Inferior parietal cortex (tissue), 1 donor: ENCODE data around the gene CCDC92B.
"Not testable (repeated sequence)": the region's sequence is repeated elsewhere in the genome, so short reads cannot be mapped to it uniquely, and the experiment has no call there.

Experiments used
- DNase-seq: peaks from one replicate; pipeline ENCODE4 v3.0.0-alpha.2; 2016; ENCODE audit errors: extremely low spot score

CCDC92B gene

DNA sequence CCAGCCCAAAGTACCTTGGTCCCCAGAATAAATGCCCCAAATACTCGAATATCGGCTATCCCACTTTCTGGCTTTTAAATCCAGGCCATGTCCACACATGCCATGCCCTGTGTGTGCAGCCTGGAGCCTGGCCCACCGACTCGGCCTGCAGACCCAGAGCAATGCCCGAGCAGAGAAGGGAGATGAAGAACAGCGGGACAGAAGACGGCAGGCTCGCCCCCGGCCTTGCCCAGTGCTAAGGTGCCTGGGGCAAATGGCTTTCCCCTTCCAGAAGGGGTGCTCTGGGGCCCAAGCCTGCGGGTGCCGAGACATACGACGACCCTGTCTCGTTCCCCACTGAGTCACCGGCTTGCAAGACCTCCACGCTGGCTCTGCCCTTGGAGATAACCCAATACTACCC is 45.8 kb downstream of the CCDC92B start:
- DNase-seq, result no peak

DNA sequence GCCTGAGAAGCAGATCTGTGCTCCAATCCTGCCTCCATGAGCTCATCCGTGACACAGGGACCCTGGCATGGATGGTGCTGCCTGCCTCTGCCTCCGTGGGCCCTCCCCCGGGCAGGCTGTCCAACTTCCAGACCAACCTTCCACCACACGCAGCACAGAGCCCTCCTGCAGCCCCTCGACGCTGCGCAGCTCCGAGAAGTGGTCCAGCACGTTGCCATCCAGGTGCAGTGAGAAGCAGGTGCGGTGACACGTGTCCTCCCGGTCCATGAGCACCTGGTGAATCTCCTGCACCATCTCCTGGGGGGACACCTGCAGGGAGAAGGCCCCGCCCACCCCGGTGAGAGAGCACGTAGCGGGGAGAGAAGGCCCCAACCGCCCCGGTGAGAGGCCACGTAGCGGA is 46.3 kb downstream of the CCDC92B start:
- no peak for DNase-seq

DNA sequence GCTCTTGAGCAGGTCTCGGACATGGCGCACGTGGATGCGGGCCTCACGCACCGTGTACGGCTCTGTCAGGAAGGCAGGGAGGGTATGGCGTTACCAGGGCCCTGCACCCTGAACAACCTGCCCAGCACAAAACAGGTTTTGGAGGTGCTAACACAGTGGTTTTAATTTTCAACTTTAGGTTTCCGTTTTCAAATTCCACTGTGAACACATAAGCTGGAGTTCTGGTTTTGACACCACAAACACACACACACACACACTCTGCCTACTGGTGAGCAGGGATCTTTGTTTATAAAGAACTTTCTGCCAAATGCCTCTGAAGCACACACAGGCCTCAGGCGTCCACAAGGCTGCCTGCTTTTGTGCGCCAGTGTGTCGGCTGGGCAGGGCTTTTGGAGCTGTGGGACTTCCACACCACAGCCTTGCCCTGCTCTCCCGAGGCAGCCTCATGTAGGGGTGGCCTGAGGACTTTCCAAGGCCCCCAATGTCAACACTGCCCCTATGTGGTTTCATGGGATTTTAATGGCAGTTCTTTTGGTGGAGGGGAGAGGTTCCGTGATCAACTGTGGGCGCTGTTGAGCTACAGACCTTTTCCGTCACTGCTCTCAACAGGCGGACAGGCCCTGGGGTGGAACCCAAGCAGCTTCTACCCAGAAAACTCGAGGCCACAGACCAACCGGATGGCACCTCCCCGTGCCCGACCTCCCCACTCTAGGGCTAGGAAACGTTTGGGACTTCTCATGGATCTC is 47.3 kb downstream of the CCDC92B start:
- DNase-seq, result no peak

DNA sequence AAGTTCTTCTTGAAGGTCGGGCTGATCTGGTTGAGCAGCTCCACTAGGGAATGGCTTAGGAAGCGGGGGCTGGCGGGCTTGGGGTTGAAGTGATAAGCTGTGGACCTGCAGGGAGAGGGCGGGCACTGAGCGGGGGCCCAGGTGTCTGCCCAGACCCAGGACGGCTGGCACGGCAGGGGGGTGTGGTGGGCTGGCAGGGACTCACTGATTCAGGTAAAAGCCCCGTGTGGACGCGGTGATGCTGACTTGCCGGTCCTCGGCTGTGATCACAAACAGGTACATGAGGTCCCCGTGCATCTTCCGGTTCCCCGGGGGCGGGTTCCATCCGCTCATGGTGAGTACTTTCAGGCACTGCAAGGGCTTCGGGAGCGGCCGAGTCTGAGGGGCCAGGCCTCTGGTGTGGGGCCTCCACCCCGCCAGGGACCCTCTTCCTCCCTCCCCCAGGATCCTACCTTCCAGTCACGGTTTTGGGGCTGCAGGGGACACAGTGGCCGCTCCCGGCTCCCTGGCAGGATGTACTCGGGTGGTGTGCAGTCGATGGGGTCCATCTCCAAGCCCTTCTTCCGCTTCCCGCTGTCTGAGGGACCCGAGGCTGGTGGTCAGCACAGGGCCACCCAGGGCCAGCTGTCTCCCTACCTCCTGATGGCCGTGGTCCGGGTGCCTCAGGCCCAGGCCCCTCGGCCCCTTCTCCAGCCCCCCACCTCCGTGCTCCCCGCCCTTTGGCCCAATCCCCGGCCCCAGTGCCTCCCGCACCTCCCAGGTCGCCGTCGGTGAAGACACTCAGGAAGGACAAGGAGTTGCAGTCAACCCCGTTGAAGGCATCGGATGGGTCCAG is 48.1 kb downstream of the CCDC92B start:
- DNase-seq, result no peak

DNA sequence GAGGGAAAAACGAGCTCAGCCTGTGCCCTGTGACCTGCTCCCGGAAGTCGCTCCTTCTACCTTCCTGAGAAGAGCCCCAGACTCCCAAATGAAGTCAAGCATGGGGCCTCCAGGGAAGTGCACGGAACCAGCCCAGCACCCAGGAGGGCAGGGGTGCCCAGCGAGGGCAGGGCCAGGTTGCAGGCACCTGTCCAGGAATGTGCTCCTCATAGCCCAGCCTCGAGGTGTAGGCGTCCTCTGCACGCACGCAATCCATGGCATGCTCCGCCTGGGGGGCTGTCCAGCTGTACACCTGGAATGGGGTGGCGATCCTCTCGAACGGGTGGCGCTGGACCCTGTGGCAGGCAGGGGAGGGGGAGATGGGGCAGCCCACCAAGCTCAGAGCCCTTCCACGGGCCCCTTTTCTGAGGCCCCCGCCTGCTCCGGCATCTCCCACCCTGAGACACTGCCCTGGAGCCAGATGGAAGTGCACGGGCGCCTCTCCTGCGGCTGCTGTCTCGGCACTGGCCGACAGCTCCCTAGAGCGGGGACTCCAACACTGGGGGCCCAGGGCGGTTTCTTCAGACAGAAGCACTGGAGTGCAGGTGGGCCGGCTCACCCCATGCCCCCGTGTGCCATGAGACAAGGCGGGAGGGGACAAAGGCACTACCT is 48.8 kb downstream of the CCDC92B start:
- DNase-seq, result no peak

DNA sequence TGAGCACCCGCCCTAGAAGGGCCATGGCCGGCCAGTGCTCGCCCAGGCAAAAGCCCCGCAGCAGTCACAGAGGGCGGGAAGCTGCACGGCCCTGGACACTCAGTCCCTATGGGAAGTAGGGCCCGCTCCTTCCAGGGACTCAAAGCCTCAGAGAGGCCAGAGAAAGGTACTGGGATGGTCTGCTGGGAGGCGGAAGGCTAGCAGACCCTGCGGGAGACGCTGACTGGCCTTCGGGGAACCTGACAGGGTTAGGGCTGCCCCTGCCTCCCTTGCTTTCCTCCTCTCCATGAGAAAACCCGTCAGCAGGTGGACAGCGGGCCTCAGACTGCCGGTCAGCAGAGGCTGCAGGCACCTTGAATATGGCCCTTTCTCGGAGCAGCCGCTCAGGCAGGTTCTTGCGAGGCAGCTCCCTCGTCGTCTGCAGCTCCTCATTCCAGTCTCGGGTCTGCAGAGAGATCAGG is 49.4 kb downstream of the CCDC92B start:
- DNase-seq, result no peak

DNA sequence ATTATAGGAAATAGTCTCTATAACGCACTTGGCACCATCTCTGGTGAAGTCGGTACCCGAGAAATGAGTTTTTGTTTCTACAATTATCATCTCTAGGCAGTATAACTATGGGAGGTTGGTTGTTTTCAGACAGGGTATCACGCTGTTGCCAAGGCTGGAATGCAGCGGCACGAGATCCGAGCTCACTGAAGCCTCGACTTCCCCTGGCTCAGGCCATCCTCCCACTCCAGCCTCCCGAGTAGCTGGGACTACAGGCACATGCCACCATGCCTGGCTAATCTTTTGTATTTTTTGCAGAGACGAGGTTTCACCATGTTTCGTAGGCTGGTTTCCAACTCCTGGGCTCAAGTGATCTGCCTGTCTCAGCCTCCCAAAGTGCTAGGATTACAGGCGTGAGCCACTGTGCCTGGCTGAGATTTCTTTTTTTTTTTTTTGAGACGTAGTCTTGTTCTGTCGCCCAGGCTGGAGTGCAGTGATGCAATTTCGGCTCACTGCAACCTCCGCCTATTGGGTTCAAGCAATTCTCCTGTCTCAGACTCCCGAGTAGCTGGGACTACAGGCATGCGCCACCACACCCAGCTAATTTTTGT is 50.1 kb downstream of the CCDC92B start:
- DNase-seq, result not testable (repeated sequence)

DNA sequence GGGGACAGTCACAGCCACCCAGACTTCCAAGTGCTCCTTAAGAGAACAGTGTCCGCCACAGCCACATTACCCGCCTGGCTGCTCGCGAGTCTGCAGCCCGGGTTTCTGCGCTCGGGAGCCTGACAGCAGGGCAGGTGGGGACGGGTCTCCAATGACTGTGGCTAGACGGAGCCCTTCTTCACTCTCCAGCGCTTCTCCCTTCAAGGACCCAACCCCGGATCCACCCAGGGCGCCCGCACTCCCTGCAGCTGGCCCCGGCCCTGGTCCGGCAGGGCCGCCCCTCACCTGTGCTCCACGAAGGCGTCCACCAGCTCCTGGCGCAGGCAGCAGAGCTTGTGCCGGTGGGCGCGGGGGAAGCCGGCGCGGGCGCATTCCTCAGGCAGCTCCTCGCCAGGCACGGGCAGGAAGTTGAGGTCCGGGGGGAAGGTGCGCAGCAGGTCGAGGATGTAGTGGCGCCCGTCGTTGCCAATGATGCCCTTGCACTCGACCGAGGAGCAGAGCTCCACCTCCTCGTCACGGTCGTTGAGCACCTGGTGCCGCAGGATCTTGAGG is 51.8 kb downstream of the CCDC92B start:
- DNase-seq, result no peak

DNA sequence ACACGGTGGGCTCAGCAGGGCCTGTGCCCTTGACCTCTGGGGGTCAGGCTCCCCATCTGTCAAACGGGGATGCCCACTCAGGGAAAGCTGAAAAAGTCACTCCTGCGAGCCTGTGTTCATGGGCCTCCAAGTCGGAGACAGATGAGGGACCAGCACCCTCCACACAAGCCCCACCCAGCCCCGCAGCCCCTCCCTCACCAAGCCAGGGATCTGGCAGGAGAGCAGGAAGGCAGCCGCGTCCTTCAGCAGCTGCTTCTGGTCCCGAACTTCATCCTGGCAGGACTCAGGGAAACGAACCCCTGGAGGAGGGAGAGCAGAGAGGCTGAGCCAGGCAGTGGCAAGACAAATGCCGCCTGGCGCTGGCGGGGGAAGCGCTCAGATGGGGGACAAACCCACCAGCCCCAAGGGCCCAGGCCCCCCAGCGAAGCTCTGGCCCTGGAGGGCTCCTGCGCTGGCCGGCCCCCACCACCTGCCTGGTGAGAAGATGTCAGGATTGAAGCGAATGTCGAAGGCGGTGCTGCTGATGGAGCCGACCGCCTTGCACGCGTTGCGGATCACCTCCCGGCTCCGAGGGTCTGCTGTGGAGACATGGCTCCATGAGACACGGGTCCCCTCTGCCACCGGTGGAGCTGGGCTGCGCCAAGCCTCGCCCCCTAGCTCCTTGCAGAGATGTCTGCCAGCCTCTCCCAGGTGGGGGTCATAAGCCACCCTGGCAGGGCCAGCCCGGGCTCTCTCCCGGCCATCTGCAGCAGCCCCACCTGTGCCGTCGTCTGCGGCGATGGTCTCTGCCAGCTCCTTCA is 53.3 kb downstream of the CCDC92B start:
- no peak for DNase-seq

DNA sequence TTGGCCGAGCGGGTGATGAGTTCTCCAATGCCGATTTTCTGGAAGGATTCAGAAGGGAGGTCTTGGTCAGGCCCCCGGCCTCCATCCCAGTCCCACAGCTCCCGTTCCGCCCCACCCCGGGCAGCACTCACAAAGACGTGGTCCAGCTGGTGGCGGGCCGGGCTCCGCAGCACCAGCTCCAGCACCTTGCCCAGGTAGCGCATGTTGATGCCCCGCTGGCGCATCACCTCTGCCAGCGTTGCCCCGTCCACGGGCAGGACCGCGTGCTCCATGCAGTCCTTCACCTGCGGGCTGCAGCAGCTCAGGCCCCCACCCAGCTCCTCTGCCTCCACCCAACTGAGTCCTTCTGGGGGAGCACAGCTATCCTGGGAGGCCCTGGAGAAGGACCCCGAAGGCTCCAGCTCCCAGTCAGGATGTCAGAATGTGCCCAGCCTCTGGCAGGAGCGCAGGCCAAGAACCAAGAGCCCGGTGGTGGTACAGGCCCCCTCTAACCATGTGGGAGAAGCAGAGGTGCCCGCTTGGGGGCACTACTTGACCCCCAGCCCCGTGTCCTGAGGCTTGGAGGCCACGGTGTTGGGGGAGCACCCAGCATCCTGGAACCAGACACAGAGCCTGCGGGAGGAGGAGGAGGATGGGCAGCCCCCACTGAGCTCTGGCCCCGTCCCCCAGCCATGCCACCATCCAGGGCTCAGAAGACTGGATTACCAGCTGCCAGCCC is 54.0 kb downstream of the CCDC92B start:
- no peak for DNase-seq

DNA sequence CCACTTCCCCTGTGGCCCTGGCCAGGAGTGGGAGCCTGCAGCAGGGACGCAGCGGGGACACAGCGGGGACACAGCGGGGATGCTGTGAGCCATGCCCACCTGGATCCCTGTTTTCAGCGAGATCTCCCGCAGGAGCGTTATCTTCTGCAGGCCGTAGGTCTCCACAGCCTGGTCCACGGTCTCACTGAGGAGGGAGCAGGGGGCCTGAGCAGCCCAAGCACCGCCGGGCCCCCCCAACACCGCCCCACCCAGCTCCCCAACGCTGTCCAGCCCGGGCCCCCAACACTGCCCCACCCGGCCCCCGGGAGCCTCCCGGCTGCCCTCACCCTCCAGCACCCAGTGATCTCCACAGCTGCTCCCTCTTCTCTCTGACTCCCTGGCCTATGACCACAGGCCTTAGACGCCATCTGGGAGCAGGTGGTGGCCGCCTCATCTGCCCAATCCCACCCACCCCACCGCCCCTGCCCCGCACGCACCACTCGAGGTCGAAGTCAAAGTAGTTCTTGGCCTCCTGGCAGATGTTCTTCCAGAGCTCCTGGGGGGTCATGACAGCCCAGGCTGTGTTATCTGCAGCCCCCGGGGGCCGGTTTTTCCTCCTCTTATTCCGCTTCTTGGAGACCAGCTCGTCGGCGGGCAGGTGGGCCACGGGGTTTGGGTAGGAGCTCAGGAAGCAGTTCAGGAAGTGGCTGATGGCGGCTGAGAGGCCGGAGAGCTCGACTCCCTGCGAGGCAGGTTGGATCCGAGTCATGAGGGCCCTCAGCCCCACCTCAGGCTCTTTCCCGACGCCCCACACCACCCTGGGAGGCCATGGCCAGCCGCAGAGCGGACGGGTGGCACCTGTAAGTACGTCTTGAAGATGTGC is 54.8 kb downstream of the CCDC92B start:
- DNase-seq, result no peak

DNA sequence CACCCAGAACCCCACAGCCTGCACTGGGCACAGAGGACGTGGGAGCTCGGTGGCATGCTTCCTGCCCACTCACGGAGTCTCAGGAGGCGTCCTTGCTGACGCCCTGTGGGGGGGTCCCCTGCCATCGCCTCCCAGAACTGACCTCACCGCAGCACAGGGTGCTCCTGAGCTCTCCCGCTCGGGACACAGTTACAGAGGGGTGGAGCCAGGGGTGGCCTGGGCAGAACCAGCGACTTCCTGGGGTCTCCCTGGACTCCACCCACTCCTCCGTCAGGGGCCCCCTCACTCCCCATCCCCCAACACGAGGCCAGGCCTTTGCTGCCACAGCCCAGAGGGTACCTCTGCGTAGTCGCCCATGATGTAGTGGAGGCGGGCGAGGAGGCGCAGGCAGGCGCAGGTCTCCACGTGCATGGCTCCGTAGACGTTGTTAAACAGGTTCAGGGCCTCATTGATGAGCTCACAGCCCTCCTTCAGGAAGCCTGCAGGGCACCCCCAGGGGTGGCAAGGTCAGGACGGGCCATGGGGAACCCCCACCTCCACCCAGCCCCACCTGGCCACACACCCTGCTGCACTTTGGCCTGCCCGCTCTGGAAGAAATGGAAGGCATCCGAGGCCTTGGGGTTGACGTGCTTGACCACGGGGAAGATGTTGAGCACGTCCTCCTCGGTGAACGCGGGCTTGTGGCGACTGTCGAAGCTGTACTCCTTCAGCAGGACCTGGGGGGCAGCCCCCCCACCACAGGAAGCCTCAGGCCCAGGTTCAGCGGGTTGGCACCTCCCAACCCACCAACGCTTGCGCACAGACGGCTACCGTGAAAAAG is 55.7 kb downstream of the CCDC92B start:
- DNase-seq, result no peak

DNA sequence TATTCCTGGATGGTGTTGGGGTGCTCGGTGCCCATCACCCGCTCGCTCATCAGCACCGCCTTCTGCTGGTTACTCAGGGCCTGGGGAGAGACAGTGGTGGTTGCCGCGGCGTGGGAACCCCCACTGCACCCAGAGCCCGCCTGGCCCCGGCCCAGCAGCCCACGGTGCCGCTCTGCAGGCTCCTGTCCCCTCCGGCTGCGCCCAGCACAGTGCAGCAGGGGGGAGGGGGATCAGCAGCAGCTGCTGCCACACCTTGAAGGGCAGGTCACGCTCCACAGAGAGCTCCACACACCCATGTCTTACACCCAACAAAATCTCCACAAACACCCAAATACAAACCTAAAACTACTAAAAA is 56.7 kb downstream of the CCDC92B start:
- DNase-seq, result no peak

DNA sequence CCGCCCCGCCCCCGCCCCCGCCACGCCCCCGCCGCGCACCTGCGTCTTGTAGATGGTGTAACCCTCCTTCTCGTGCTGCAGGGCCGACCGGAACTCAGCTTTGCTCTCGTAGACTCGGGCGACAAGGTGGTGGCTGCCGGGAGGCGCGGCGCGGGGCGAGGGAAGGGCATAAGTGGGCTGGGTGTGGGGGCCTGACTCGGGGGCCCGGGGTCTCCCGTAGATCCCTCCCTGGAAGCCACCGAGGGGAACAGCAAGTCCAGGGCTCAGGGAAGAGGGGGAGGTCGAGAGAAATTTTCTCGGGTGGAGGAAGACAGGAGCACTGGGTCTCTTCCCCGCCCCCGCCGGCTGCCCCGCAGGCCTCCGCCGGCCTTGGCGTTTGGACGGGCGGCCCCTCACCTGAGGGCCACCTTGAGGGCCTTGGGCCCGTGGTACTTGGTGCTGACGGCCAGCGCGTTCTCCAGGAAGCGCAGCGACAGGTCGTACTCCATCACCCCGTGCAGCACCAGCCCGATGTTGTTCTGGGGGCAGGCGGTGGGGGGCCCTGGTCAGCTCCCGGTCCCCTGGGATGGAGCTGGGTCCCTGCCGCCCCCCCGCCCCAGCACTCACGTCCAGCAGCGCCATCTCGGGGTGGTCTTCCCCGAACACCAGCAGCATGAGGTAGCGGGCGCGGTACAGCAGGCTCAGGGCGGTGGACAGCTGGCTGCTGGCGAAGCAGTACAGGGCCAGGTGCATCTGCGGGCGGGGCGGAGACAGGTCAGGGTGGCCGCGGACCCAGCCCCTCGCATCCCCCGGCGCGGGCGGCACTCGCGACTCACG is 57.3 kb downstream of the CCDC92B start:
- DNase-seq, result no peak

DNA sequence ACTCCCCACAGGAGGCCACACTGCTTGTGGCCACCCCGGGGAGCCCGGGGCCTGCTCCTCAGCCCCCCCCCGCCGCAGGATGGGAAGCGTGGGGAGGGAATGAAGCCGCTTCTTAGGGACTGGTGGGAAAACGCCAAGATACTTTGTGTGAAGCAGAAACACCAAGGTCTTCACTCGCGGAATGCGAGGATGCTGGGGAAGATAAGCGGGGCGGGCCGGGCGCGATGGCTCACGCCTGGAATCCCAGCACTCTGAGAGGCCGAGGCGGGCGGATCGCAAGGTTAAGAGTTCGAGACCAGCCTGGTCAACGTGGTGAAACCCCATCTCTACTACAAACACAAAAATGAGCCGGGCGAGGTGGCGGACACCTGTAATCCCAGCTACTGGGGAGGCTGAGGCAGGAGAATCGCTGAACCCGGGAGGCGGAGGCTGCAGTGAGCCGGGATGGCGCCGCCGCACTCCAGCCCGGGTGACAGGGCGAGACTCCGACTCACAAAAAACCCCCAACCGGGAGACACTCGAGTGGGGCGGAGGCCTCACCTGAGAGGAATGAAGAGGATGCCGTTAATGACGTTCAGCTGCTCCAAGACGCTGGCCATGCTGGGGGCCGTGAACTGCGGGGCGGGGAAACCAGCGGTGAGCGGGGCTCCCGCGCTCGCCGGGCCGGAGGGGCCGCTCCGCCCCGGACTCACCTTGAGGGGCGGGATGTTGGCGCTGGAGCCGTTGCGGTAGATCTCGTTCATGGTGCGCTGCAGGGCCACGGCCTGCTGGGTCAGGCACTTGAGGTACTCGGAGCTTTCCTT is 58.2 kb downstream of the CCDC92B start:
- DNase-seq, result no peak

DNA sequence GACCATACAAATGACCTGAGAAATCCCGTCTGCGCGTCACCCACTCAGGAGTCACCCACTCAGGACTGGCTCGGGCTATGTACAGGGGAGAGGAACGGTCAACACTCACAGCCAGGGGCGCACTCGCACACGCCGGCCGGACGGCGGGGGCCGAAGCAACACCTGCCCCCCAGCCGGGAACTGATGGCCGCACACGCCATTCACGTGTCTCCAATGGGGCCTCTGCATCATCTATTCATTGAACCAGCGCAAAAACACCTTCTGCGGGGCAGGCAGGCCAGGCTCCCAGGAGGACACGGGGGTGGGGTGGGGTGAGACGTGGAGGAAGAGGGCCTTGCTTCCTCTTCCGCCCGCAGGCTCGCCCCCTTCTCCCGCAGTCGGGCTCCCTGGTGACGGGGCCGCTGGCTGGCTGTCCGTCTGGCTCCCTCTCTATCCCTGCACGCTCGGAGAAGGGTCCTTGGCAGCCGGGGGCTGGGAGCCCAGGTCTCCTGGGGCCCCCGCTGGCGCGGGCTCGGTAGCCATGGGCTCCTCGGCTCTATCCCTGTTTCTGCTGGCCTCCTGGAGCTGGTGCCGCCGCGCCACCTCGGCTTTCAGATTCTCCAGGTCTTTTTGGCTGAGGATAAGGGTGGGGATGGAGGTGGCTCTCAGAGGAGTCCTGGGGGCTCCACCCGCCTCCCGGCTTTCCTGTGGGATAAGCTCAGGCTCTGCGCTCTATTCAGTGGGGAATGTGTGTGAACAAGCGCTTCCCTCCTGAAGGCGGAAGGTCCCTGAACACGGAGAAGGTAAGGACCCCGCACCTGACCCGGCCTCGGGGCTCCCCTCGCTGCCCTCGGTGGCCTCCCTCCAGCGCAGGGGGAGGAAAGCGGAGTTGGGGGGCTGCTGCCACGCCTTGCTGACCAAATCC is 59.0 kb downstream of the CCDC92B start:
- DNase-seq, result no peak
